ENCODE measurements around the gene SIL1.
"Not testable (repeated sequence)": the region's sequence is repeated elsewhere in the genome, so short reads cannot be mapped to it uniquely, and the experiment has no call there.

Gene SIL1

GRCh38 chr5:139062910-139063663 lies 135.1 kb downstream of the SIL1 start:
- no peak for DNase-seq

- no peak for DNase-seq
These were observed 136.3 kb downstream of the SIL1 start for GRCh38 chr5:139061856-139062255.

- no peak for DNase-seq
These were observed 136.9 kb downstream of the SIL1 start for GRCh38 chr5:139061274-139061673.

- DNase-seq = no peak
These were observed 140.0 kb downstream of the SIL1 start for GRCh38 chr5:139058121-139058520.

- not testable (repeated sequence) for DNase-seq
These were observed 140.9 kb downstream of the SIL1 start for GRCh38 chr5:139057045-139057939.

GRCh38 chr5:139052975-139053374 lies 145.2 kb downstream of the SIL1 start:
- no peak for DNase-seq

GRCh38 chr5:139051392-139051791 lies 146.8 kb downstream of the SIL1 start:
- no peak for DNase-seq

GRCh38 chr5:139050432-139050831 lies 147.7 kb downstream of the SIL1 start:
- no peak for DNase-seq

GRCh38 chr5:139049780-139050179 lies 148.4 kb downstream of the SIL1 start:
- no peak for DNase-seq

- no peak for DNase-seq
These were observed 151.6 kb downstream of the SIL1 start for GRCh38 chr5:139046551-139046950.

- no peak for DNase-seq
These were observed 154.8 kb downstream of the SIL1 start for GRCh38 chr5:139043157-139043905.

- no peak for DNase-seq
These were observed 158.1 kb downstream of the SIL1 start for GRCh38 chr5:139040081-139040480.

GRCh38 chr5:139038613-139039305 lies 159.4 kb downstream of the SIL1 start:
- no peak for DNase-seq

- DNase-seq = no peak
These were observed 160.4 kb downstream of the SIL1 start for GRCh38 chr5:139037732-139038131.

GRCh38 chr5:139036332-139036731 lies 161.8 kb downstream of the SIL1 start:
- DNase-seq = not testable (repeated sequence)

GRCh38 chr5:139027150-139027549 lies 171.0 kb downstream of the SIL1 start:
- DNase-seq = no peak

GRCh38 chr5:139025651-139026050 lies 172.5 kb downstream of the SIL1 start:
- no peak for DNase-seq

- no peak for DNase-seq
These were observed 174.9 kb downstream of the SIL1 start for GRCh38 chr5:139023286-139023685.

GRCh38 chr5:139022528-139022927 lies 175.6 kb downstream of the SIL1 start:
- no peak for DNase-seq

- no peak for DNase-seq
These were observed 176.8 kb downstream of the SIL1 start for GRCh38 chr5:139021346-139021745.

- DNase-seq = no peak
These were observed 178.3 kb downstream of the SIL1 start for GRCh38 chr5:139019880-139020279.

- DNase-seq = no peak
These were observed 179.0 kb downstream of the SIL1 start for GRCh38 chr5:139019211-139019610.

GRCh38 chr5:139017624-139018023 lies 180.5 kb downstream of the SIL1 start:
- no peak for DNase-seq

Data from NK-92 treated with Interleukin-12 subunit alpha and Interleukin-12 subunit beta, amount 100 ng/mL, for 24 hours (cell line).